ENCODE results near the gene GLIS2.

DNA sequence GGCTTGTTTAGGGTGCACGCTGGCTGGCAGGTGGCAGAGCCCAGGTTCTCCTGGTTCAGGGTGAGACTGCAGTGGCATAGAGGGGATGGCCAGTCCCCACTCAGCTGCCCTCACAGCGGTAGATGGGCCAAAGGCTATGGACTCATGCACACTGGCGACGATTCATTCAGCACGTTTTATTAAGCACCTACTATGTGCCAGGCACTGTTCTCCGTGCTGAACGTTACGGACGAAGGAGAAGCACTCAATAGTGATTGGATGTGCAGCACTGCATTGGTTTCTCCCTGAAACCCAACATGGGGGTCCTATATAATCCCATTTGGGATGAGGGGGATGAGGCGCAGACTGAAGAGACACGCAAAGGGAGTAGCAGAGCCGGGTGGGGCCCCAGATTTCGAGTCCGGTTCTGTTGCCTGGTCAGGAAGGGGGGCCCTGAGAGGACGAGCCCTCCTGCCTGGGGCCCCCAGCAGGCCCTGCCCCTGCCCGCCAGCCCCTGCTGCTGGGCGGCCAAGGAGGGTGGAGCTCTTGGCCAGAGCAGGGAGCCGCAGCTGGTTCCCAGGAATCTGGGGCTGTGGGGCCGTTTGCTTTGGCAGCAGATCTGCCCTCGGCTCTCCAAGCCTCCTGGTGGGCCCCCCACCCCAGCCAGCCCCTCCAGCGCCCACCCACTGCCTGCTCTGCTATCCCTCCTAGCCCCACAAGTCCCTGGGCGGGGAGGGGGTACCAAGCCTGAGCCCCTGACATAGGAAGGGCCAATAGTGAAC lies 8.8 kb downstream of the GLIS2 start:
- TF ChIP-seq POLR2AphosphoS5 (IDR thresholded peaks at IDR 0.05; ENCODE audit: borderline replicate concordance, low read depth, low read length), result no peak
- no peak for TF ChIP-seq EZH2 (IDR thresholded peaks at IDR 0.05)
- no peak for TF ChIP-seq FOXP2 (optimal IDR thresholded peaks at IDR 0.05; ENCODE audit: control extremely low read depth, extremely low read length, insufficient read depth)
